Astrocyte (in vitro differentiated cells and primary cell): ENCODE data around the gene CCL19. TPM values are rescaled to one million over a fixed set of nuclear protein-coding genes. Genes with fewer than 3 reads are reported as not detected.
A peak's percentile ranks its signal among the peaks of the same experiment; 100 is the strongest.

Experiments
- DNase-seq: peaks from one replicate; pipeline ENCODE4 v3.0.0-alpha.2; 2010; ENCODE audit warnings: low read depth
- FAIRE-seq: peaks from 2 replicates; lab custom pipeline; 2011; peaks lifted over from hg19 to GRCh38; lab: Jason Lieb, UNC
- H2AFZ ChIP-seq: 2 replicates; pipeline ENCODE4 v1.6.0; 2012; ENCODE audit warnings: low read depth, low read length, inconsistent platforms
- H3K27ac ChIP-seq: 2 replicates; pipeline ENCODE4 v1.5.1; 2011; ENCODE audit warnings: low read depth, low read length, inconsistent platforms
- H3K27me3 ChIP-seq: 2 replicates; pipeline ENCODE4 v1.6.0; 2011; ENCODE audit warnings: low read length, inconsistent platforms; ENCODE audit not compliant: insufficient read depth
- H3K36me3 ChIP-seq: 2 replicates; pipeline ENCODE4 v1.5.1; 2011; ENCODE audit warnings: low read length, inconsistent platforms; ENCODE audit not compliant: insufficient read depth
- H3K4me1 ChIP-seq: 2 replicates; pipeline ENCODE4 v1.5.1; 2011; ENCODE audit warnings: low read length, inconsistent platforms; ENCODE audit not compliant: insufficient read depth
- H3K4me2 ChIP-seq: 2 replicates; pipeline ENCODE4 v1.6.0; 2012; ENCODE audit warnings: low read length, inconsistent platforms
- H3K4me3 ChIP-seq: 2 replicates; pipeline ENCODE4 v1.5.1; 2011; ENCODE audit warnings: low read depth, mild to moderate bottlenecking, low read length, inconsistent platforms; ENCODE audit not compliant: insufficient read depth
- H3K79me2 ChIP-seq: 2 replicates; pipeline ENCODE4 v1.6.0; 2012; ENCODE audit warnings: mild to moderate bottlenecking, low read length, inconsistent platforms; ENCODE audit not compliant: insufficient read depth
- H3K9ac ChIP-seq: 2 replicates; pipeline ENCODE4 v1.6.0; 2012; ENCODE audit warnings: mild to moderate bottlenecking, low read length, inconsistent platforms
- H3K9me3 ChIP-seq: 2 replicates; pipeline ENCODE4 v1.5.1; 2012; ENCODE audit warnings: low read depth, mild to moderate bottlenecking, low read length, inconsistent platforms; ENCODE audit not compliant: insufficient read depth
- H4K20me1 ChIP-seq: 2 replicates; pipeline ENCODE4 v1.6.0; 2012; ENCODE audit warnings: low read length, inconsistent platforms; ENCODE audit not compliant: insufficient read depth
- H3K27ac Mint-ChIP-seq: one replicate; pipeline ENCODE4 v1.8.0; 2021; ENCODE audit warnings: mild to moderate bottlenecking, mixed read lengths; ENCODE audit not compliant: unreplicated experiment
- H3K27me3 Mint-ChIP-seq: one replicate; pipeline ENCODE4 v1.8.0; 2021; ENCODE audit warnings: low read depth, mixed read lengths; ENCODE audit not compliant: unreplicated experiment
- H3K36me3 Mint-ChIP-seq: one replicate; pipeline ENCODE4 v1.8.0; 2021; ENCODE audit warnings: low read depth, mixed read lengths; ENCODE audit not compliant: unreplicated experiment
- H3K4me1 Mint-ChIP-seq: one replicate; pipeline ENCODE4 v1.8.0; 2021; ENCODE audit warnings: low read depth, mixed read lengths; ENCODE audit not compliant: unreplicated experiment
- H3K4me3 Mint-ChIP-seq: one replicate; pipeline ENCODE4 v1.8.0; 2021; ENCODE audit warnings: mild to moderate bottlenecking, moderate library complexity, mixed read lengths; ENCODE audit not compliant: unreplicated experiment
- H3K9me3 Mint-ChIP-seq: one replicate; pipeline ENCODE4 v1.8.0; 2021; ENCODE audit warnings: mild to moderate bottlenecking, mixed read lengths; ENCODE audit not compliant: unreplicated experiment
- CTCF ChIP-seq: IDR thresholded peaks from 2 replicates; pipeline ENCODE4 v1.5.1; 2011; ENCODE audit warnings: low read depth, mild to moderate bottlenecking, inconsistent platforms, low read length, moderate library complexity; ENCODE audit not compliant: insufficient read depth
- EZH2 ChIP-seq: IDR thresholded peaks from 2 replicates; pipeline ENCODE4 v1.6.1; 2012; ENCODE audit warnings: mild to moderate bottlenecking, low read length, inconsistent platforms; ENCODE audit not compliant: insufficient read depth
- total RNA-seq: library from RNA; stranded (reverse); gene quantifications from 2 replicates; pipeline ENCODE4 v1.2.1, GENCODE V29; 2021

CCL19 gene
- total RNA-seq, 1 donor from 2014 or later = not detected

GRCh38 chr9:34662526-34663302, 28.4 kb downstream of the CCL19 start, which contains the start of gene CCL27:
TSS of gene CCL27 (minus strand) at chr9:34662657. CDS start at chr9:34662633, 24 bp downstream.
- Mint-ChIP-seq H3K27me3 (no peaks in the 10 kb centered on the region), H3K4me3 (peak within 1 kb of the TSS; percentile 34), H3K9me3 (no peaks in the 10 kb centered on the region), H3K4me1 (peaks cover 2% of the 10 kb centered on the region), H3K27ac (peak within 1 kb of the TSS; percentile 11), H3K36me3 (peaks cover 15% of the 10 kb centered on the region)
- Histone ChIP-seq H3K4me3 (no peak within 1 kb of the TSS), H3K79me2 (peaks cover 14% of the 10 kb centered on the region), H3K27me3 (no peaks in the 10 kb centered on the region), H3K9me3 (no peaks in the 10 kb centered on the region), H3K36me3 (no peaks in the 10 kb centered on the region), H3K9ac (no peak within 1 kb of the TSS), H3K27ac (no peak within 1 kb of the TSS), H4K20me1 (peaks cover 6% of the 10 kb centered on the region), H2AFZ (no peak within 1 kb of the TSS), H3K4me1 (peaks cover 12% of the 10 kb centered on the region), H3K4me2 (no peak within 1 kb of the TSS)
- no peak for FAIRE-seq
- DNase-seq = no peak
- TF ChIP-seq EZH2 (no peak), CTCF (no peak)

- H3K9ac ChIP-seq = no peak overlapping the region
- H3K27me3 ChIP-seq = no peaks in the 10 kb centered on the region
- H2AFZ ChIP-seq = no peak overlapping the region
- H3K9me3 Mint-ChIP-seq = no peaks in the 10 kb centered on the region
- no peak overlapping the region for H3K4me3 ChIP-seq
- H3K4me1 Mint-ChIP-seq = peaks cover 2% of the 10 kb centered on the region
- no peaks in the 10 kb centered on the region for H4K20me1 ChIP-seq
- no peak overlapping the region for H3K4me3 Mint-ChIP-seq
- peaks cover 4% of the 10 kb centered on the region for H3K4me1 ChIP-seq
- no peak for FAIRE-seq
- no peak overlapping the region for H3K4me2 ChIP-seq
- H3K27ac ChIP-seq = no peak overlapping the region
- H3K27me3 Mint-ChIP-seq = peaks cover 5% of the 10 kb centered on the region
- no peaks in the 10 kb centered on the region for H3K9me3 ChIP-seq
- no peaks in the 10 kb centered on the region for H3K36me3 ChIP-seq
- peaks cover 20% of the 10 kb centered on the region for H3K36me3 Mint-ChIP-seq
- H3K79me2 ChIP-seq = no peaks in the 10 kb centered on the region
- no peak for TF ChIP-seq EZH2
- TF ChIP-seq CTCF = no peak
- H3K27ac Mint-ChIP-seq = no peak overlapping the region
- DNase-seq = no peak
Observed at GRCh38 chr9:34659592-34660253, 31.4 kb downstream of the CCL19 start.
